ELR (cell line): ENCODE results near the gene PKP1.
A peak's percentile ranks its signal among the peaks of the same experiment; 100 is the strongest.
"Not testable (repeated sequence)": the region's sequence is repeated elsewhere in the genome, so short reads cannot be mapped to it uniquely, and the experiment has no call there.

Experiments
- DNase-seq: peaks from one replicate; pipeline ENCODE4 v3.0.0-alpha.2; 2015; ENCODE audit warnings: low read depth

PKP1 gene

DNA sequence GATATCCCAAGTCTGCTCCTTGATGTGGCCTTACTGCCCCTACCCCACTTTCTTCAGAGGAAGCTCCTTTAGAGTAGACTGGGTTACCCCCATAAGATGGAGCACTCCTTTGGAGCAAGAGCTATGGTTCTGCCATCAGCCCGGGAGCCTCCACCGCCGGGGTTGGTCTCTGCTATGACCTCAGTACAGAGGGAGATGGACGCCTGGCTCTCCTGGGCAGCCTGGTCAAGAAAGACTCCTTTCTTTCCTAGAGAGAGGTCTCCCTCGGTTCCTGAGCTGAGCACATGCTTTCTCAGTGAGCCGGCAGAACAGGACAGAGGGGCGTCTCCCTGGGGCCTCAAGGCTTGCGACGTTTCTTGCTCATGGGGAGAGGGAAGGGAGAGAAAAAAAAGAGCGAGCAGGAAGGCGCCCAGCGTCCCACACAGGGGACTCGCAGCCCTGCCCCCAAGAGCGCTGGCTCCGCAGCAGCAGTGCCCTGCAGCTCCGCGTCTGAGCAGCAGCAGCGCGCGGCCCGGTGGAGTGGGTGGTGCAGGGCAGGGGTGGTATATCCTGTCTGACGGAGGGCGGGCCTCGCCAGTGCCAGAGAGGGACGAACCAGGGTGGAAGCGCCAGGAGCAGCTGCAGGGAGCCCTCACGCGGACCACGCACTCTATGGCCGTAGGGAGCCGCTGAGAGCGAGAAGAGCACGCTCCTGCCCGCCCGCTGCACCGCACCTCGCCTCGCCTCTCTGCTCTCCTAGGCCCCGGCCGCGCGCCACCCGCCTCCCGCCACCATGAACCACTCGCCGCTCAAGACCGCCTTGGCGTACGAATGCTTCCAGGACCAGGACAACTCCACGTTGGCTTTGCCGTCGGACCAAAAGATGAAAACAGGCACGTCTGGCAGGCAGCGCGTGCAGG is at the start of gene PKP1:
Gene PKP1, plus strand, starts transcription at position 576 of the 899 bp plus-strand sequence. Its CDS starts 197 bp downstream, at position 773.
- peak; percentile 44 for DNase-seq

GRCh38 chr1:201239646-201240045 is 43.7 kb upstream of the PKP1 start:
- DNase-seq: not testable (repeated sequence)

DNA sequence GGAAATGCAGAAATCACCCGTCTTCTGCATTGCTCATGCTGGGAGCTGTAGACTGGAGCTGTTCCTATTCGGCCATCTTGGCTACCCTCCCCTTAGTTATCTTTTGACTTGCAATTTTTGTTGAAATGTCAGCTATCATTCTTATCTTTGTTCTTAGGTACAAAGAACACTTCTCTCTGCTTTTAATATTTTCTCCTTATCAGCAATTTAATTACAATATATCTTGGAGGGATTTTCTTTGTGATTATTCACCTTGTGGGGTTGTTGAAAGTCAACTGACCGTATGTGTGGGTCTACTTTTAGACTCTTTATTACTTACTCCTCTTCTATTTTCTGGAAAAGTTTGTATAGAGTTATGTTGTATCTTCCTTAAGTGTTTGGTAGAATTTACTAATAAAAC is 43.1 kb upstream of the PKP1 start:
- no peak for DNase-seq

DNA sequence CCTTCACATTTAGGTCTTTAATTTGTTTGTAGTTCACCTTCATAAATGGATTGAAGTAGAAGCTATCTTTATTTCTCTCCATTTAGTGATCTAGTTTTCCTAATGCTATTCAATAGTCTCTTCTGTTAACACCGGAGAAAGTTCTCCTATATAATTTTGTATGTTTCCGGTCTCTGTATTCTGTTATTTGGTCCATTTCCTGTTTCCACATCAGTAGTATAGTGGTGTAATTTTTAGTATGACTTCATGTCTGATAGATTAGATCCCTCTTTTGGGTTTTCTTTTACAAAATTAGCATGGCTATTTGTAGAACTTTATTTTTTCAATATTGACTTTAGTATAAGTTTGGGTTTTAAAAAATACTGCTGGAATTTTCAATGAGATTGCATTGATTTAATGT is 41.6 kb upstream of the PKP1 start:
- no peak for DNase-seq

DNA sequence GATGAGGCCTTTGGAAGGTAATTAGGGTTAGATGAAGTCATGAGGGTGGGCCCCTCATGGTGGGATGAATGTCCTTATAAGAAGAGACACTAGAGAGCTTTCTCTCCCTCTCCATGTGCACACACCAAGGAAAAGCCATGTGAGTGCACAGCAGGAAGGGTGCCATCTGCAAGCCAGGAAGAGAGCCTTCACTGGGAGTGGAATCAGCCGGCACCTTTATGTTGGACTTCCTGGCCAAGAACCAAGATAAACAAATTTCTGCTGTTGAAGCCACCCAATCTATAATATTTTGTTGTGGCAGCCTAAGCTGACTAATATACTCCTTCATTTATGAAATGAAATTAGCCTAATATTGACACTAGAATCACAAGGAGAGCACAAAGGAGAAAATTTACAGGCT is 38.2 kb upstream of the PKP1 start:
- no peak for DNase-seq

DNA sequence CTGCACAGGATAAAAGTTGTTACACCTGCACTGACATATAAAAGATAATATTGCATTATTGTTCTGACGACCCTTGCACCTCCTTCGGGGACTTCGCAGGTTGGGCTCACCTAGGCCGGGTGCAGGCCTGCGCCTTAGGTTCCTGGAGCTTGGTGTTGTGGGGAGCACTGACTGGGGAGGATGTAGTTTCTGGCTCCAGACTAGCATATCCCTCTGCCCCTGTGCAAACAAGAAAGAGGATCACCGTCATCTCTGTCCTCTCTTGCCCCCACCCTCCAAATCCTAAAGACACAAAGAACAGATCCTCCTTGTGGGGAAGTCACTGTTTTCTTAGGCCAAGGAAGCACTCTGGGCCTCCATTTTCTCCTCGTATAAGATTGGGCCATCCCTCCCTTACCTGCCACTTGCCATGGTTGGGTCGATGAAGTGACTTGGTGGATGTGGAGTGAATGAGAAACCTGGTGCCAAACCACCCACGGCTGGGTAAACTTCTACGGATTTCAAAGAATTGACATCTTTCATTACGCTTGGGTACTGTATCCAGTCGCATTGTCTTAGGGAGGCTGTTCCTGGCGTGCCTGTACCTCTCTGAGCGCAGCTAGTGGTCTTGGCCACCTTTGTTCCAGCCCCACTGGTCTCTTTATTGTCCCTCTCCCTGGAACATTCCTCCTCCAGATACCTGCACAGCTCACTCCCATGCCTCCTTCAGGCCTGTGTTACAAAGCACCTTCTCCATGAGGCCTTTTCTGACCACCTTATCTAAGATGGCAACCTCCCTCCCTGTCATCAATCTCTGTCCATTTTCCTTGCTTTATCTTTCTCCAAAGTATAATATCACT is 34.4 kb upstream of the PKP1 start:
- no peak for DNase-seq

GRCh38 chr1:201250326-201251011 is 32.8 kb upstream of the PKP1 start:
- DNase-seq: no peak

GRCh38 chr1:201251411-201251810 is 31.9 kb upstream of the PKP1 start:
- DNase-seq: no peak

- no peak for DNase-seq
Measured at GRCh38 chr1:201251851-201252430, 31.4 kb upstream of the PKP1 start.

GRCh38 chr1:201252944-201253371 is 30.3 kb upstream of the PKP1 start:
- DNase-seq: no peak

DNA sequence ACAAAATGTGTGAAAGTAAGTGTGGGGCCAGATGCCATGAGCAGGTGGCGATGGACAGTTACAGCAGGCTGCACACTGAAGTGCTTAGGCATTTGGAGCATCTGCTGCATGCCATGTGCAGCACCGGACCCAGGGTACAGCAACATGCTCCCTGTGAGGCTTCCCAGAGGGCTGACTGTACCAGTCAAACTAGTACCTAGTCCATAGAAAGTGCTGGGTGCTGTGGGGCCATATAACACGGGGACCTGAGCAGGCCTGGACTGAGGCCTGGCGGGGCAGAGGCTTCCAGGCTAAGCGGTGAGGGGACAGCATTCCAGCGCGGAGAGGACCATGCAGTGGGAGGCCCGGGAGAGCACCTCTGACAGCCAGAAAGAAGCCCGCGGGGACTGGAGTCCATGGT is 29.9 kb upstream of the PKP1 start:
- no peak for DNase-seq

DNA sequence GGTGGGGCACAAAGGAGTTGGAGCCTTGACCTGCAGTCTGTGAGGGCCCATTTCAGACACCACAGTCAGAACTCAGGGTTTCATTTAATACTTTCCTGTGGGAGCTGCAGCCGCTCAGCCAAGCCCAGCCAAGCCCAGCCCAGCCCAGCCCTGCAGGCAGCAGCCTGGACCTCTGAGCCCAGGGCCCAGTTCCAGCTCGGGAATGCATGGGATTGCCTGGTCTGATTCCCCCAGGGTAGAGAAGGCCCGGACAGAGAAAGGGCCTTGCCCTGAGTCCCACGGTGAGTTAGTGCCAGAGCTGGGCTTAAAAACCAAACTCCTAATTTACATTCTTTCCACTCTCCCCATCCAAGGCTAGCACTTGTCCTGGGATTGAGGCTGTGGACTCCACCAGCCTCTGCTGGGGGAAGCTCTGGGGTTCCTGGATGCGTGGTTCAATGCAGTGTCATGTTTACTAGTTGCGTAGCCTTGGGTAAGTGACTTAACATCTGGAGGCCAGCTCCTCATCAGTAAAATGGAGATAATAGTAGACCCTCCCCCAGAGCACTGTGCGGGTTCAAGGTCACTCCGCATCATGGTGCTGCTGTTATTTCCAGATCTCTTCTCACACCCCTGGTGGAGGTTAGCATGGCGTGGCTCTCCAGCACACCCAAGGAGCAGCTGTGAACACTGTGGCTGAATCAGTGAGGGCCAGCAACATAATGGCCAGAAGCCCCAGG is 29.2 kb upstream of the PKP1 start:
- DNase-seq: no peak

DNA sequence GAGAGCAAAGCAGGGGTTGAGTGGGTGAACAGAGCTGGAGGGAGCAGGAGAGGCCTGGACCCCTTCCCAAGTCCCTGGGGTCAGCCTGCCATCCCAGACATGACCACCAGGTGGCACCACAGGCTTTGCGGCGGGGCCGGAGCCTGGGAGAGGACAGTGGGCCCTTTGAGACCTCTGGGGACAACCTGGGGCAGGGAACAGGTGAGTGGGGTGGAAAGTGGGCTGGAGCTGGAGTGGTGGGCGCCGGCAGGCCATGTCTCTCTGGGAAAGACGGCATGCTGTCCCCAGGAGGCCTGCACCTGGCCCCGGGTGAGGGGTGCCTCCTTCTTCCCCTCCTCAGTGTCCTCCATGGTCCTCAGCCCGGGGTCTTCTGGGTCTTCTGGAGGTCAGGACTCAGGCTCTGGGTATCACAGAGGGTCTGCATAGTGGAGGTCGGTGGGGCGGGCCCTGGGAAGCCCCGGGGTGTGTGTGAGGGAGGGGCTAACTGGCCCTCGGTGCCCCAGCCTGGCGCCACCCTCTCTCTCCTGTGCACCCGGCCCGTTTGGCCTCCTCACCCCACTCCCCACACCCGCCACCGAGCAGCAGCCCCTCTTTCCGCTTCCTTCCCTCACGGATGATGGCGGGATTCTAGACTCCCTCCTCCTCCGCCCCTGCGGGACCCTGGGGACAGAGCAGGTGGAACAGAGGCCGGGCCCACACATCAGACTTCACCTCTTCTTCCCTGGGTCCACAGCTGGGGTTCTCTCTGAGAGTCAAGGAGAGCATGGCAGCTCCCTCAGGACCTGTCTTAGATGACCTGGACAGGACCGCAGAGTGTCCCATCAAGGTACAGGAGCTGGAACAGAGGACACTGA is 28.5 kb upstream of the PKP1 start:
- DNase-seq: peak; percentile 55

- DNase-seq: no peak
Measured at GRCh38 chr1:201255479-201256362, 27.6 kb upstream of the PKP1 start.

GRCh38 chr1:201258132-201258531 is 25.2 kb upstream of the PKP1 start:
- not testable (repeated sequence) for DNase-seq

DNA sequence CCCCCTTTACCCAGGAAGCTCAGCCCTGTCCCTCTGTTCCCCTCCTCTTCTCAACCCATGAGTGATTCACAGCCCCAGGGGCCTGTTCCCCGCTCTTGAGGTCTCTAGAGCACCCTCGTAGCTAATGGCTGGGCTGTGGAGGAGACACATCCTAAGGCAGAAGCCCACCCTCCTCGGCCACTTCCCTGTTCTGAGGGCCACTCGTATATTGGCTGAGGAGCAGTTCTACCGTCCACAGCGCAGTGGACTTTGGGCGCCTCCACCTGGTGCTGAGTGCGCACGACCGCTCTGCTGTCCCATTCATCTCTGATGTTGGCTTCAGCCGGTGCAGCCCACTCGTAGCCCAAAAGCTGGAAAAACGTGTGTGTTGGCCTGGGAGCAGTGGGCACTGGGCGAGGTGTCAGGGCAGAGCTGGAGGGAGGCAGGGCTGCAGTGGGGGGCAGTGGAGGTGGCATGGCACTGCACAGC is 24.5 kb upstream of the PKP1 start:
- no peak for DNase-seq

- peak; percentile 77 for DNase-seq
Measured at GRCh38 chr1:201259476-201260235, 23.6 kb upstream of the PKP1 start.

- DNase-seq: no peak
Measured at GRCh38 chr1:201260236-201260590, 23.1 kb upstream of the PKP1 start.
